ENCODE results near the gene GPBP1L1. TPM values are rescaled to one million over a fixed set of nuclear protein-coding genes. Genes with fewer than 3 reads are reported as not detected.
A peak's percentile ranks its signal among the peaks of the same experiment; 100 is the strongest.
"Not testable (repeated sequence)": the region's sequence is repeated elsewhere in the genome, so short reads cannot be mapped to it uniquely, and the experiment has no call there.

The GPBP1L1 gene
- total RNA-seq, 1 donor from 2014 or later, result 72.6 TPM

GRCh38 chr1:45686015-45686287 is 382 bp downstream of the GPBP1L1 start:
- peak; percentile 2 for ATAC-seq (ENCODE audit: poor library complexity)
- intact Hi-C loops (cut with DNase I), result loop anchor here (5.0 kb wide), 1 partner anchor 99 kb away; no protein-coding TSS in a partner anchor

GRCh38 chr1:45685308-45686014 is 872 bp downstream of the GPBP1L1 start:
- DNase-seq, result no peak
- ATAC-seq (ENCODE audit: poor library complexity), result no peak
- intact Hi-C loops (cut with DNase I), result loop anchor here (5.0 kb wide), 1 partner anchor 98 kb away; no protein-coding TSS in a partner anchor

More at GRCh38 chr1:45686015-45686287, 382 bp downstream of the GPBP1L1 start:
- DNase-seq, result peak; percentile 79

GRCh38 chr1:45684402-45684801 is 1.9 kb downstream of the GPBP1L1 start:
- intact Hi-C loops (cut with DNase I), result no loop called here
- ATAC-seq (ENCODE audit: poor library complexity) (no peak), DNase-seq (no peak)

- intact Hi-C loops (cut with DNase I), result no loop called here
- DNase-seq, result no peak
- no peak for ATAC-seq (ENCODE audit: poor library complexity)
Observed at GRCh38 chr1:45682942-45683341, 3.4 kb downstream of the GPBP1L1 start.

GRCh38 chr1:45679123-45679522 is 7.2 kb downstream of the GPBP1L1 start:
- ATAC-seq (ENCODE audit: poor library complexity), result peak; percentile 47
- intact Hi-C loops (cut with DNase I), result no loop called here
- no peak for DNase-seq

GRCh38 chr1:45678489-45678888 is 7.8 kb downstream of the GPBP1L1 start:
- intact Hi-C loops (cut with DNase I), result no loop called here
- DNase-seq (no peak), ATAC-seq (ENCODE audit: poor library complexity) (no peak)

GRCh38 chr1:45677751-45678245 is 8.5 kb downstream of the GPBP1L1 start:
- DNase-seq (no peak), ATAC-seq (ENCODE audit: poor library complexity) (no peak)
- intact Hi-C loops (cut with DNase I), result no loop called here

- intact Hi-C loops (cut with DNase I); ATAC-seq (ENCODE audit: poor library complexity); DNase-seq: not testable (repeated sequence)
Observed at GRCh38 chr1:45676553-45676952, 9.8 kb downstream of the GPBP1L1 start.

GRCh38 chr1:45674478-45674877 is 11.9 kb downstream of the GPBP1L1 start:
- ATAC-seq (ENCODE audit: poor library complexity) (peak; percentile 74), DNase-seq (no peak)
- intact Hi-C loops (cut with DNase I), result no loop called here

- no peak for ATAC-seq (ENCODE audit: poor library complexity)
- intact Hi-C loops (cut with DNase I), result no loop called here
- no peak for DNase-seq
Observed at GRCh38 chr1:45673956-45674355, 12.4 kb downstream of the GPBP1L1 start.

GRCh38 chr1:45669859-45670655 is 16.3 kb downstream of the GPBP1L1 start:
- ATAC-seq (ENCODE audit: poor library complexity), result no peak
- no peak for DNase-seq
- intact Hi-C loops (cut with DNase I), result no loop called here

GRCh38 chr1:45669379-45669778 is 17.0 kb downstream of the GPBP1L1 start:
- intact Hi-C loops (cut with DNase I), result no loop called here
- no peak for ATAC-seq (ENCODE audit: poor library complexity)
- DNase-seq, result no peak

- ATAC-seq (ENCODE audit: poor library complexity) (no peak), DNase-seq (no peak)
- intact Hi-C loops (cut with DNase I), result no loop called here
Observed at GRCh38 chr1:45668526-45668925, 17.8 kb downstream of the GPBP1L1 start.

GRCh38 chr1:45667321-45668111 is 18.8 kb downstream of the GPBP1L1 start:
- ATAC-seq (ENCODE audit: poor library complexity), result peak; percentile 49
- intact Hi-C loops (cut with DNase I), result no loop called here

GRCh38 chr1:45666836-45667235 is 19.5 kb downstream of the GPBP1L1 start:
- intact Hi-C loops (cut with DNase I), result no loop called here
- ATAC-seq (ENCODE audit: poor library complexity) (peak; percentile 56), DNase-seq (no peak)

More at GRCh38 chr1:45667321-45668111, 18.8 kb downstream of the GPBP1L1 start:
- no peak for DNase-seq

- intact Hi-C loops (cut with DNase I), result no loop called here
- DNase-seq (no peak), ATAC-seq (ENCODE audit: poor library complexity) (no peak)
Observed at GRCh38 chr1:45660336-45660735, 26.0 kb downstream of the GPBP1L1 start.

GRCh38 chr1:45659222-45659621 is 27.1 kb downstream of the GPBP1L1 start:
- DNase-seq (no peak), ATAC-seq (ENCODE audit: poor library complexity) (no peak)
- intact Hi-C loops (cut with DNase I), result no loop called here

GRCh38 chr1:45658171-45658570 is 28.2 kb downstream of the GPBP1L1 start:
- ATAC-seq (ENCODE audit: poor library complexity) (no peak), DNase-seq (no peak)
- intact Hi-C loops (cut with DNase I), result no loop called here

- intact Hi-C loops (cut with DNase I), result no loop called here
- DNase-seq, result no peak
- no peak for ATAC-seq (ENCODE audit: poor library complexity)
Observed at GRCh38 chr1:45656573-45657226, 29.6 kb downstream of the GPBP1L1 start.

Measured in Right ventricle myocardium superior (tissue), 1 donor.